SK-N-SH treated with all-trans-retinoic acid at 6 μM for 48 hours (cell line): ENCODE data around the gene IMMP2L.

Source experiments
- CREB5 ChIP-seq: fragments of 250-450 bp; sonication (Bioruptor Pico); IDR thresholded peaks from 2 replicates; pipeline ENCODE4 v1.5.1; 2020; ENCODE audit warnings: low read depth, mild to moderate bottlenecking, moderate library complexity
- CSRNP3 ChIP-seq: fragments of 250-450 bp; sonication (Bioruptor Pico); IDR thresholded peaks from 2 replicates; pipeline ENCODE4 v1.5.1; 2021; ENCODE audit warnings: mild to moderate bottlenecking, moderate library complexity
- ESRRG ChIP-seq: fragments of 250-450 bp; sonication (Bioruptor Pico); IDR thresholded peaks from 2 replicates; pipeline ENCODE4 v1.6.1; 2021; ENCODE audit warnings: mild to moderate bottlenecking
- PATZ1 ChIP-seq: fragments of 250-450 bp; sonication (Bioruptor Pico); IDR thresholded peaks from 2 replicates; pipeline ENCODE4 v1.8.0; 2020; ENCODE audit warnings: mild to moderate bottlenecking, moderate library complexity, borderline replicate concordance
- ZNF70 ChIP-seq: fragments of 450-650 bp; formaldehyde crosslinking; IDR thresholded peaks from 2 replicates; pipeline ENCODE4 v1.5.0; 2020; ENCODE audit warnings: mild to moderate bottlenecking, moderate library complexity

GRCh38 chr7:110861163-110861562 is 701.1 kb downstream of the IMMP2L start:
- TF ChIP-seq ZNF70 (CRISPR knock-in tag) (no peak), CSRNP3 (CRISPR knock-in tag) (no peak), CREB5 (CRISPR knock-in tag) (no peak), PATZ1 (CRISPR knock-in tag) (no peak), ESRRG (CRISPR knock-in tag) (no peak)
